BE2C (cell line): ENCODE data around the gene HOXD9.

Experiments
- DNase-seq: peaks from one replicate; pipeline ENCODE4 v3.0.0-alpha.2; 2020
- H3K27me3 ChIP-seq: fragments of 250-450 bp; sonication (Bioruptor Pico); 2 replicates; pipeline ENCODE4 v1.5.1; 2020; ENCODE audit warnings: mild to moderate bottlenecking
- H3K36me3 ChIP-seq: fragments of 250-450 bp; sonication (Bioruptor Pico); 2 replicates; pipeline ENCODE4 v1.5.1; 2020; ENCODE audit warnings: mild to moderate bottlenecking
- H3K4me1 ChIP-seq: fragments of 250-450 bp; sonication (Bioruptor Pico); 2 replicates; pipeline ENCODE4 v1.5.1; 2020
- H3K4me3 ChIP-seq: 2 replicates; pipeline ENCODE4 v1.5.1; 2011; ENCODE audit warnings: low read depth, low read length
- H3K9me3 ChIP-seq: fragments of 250-450 bp; sonication (Bioruptor Pico); 2 replicates; pipeline ENCODE4 v1.5.1; 2020
- TF ChIP-seq, protein P1 (sequence below): IDR thresholded peaks from 2 replicates; pipeline ENCODE4 v1.5.1; 2012; ENCODE audit warnings: mild to moderate bottlenecking, low read depth, low read length

HOXD9 gene

DNA sequence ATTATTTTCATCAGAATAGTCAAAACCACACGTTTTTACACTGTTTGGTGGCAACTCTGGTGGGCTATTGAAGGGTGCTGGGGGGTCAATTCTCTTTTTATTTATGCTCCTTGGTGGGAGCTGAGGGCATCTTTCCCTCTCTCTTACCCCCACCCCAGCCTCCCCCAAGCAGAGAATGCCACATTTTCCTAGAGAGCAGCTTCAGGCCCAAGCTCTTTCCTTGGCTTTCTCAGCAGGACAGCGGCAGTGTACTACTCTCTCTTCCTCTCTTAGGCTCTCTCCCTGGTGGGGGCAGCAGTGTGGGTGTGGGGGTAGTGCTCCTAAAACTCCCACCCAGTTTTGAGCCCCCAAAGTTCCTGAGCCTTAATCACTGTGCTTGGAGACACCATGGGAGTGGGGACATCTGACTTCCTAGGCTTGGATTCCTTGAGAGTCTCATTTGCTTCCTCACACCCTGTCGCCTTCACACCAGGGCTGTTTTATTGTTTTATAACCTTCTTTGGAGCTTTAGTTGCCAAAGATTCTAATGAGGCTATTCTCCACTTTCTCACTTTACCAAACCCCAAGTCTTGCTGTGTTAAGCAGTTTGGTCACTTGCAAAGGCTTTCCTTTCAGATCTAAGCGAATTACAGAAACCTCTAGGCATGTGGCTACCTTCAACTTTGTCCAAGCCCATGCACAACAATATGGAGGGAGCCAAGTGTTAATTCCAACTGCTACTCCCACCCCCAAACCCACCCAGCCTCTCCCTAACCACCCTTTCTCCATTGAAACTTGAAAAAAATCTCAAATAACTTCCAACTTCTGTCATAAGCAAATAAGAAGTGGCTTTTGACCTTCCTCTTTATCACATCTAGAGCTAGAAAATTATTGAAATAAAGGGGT lies 22.8 kb downstream of the HOXD9 start:
- H3K27me3 ChIP-seq = no peaks in the 10 kb centered on the region
- H3K4me3 ChIP-seq = no peak overlapping the region
- TF ChIP-seq, protein P1, sequence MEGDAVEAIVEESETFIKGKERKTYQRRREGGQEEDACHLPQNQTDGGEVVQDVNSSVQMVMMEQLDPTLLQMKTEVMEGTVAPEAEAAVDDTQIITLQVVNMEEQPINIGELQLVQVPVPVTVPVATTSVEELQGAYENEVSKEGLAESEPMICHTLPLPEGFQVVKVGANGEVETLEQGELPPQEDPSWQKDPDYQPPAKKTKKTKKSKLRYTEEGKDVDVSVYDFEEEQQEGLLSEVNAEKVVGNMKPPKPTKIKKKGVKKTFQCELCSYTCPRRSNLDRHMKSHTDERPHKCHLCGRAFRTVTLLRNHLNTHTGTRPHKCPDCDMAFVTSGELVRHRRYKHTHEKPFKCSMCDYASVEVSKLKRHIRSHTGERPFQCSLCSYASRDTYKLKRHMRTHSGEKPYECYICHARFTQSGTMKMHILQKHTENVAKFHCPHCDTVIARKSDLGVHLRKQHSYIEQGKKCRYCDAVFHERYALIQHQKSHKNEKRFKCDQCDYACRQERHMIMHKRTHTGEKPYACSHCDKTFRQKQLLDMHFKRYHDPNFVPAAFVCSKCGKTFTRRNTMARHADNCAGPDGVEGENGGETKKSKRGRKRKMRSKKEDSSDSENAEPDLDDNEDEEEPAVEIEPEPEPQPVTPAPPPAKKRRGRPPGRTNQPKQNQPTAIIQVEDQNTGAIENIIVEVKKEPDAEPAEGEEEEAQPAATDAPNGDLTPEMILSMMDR = no peak
- DNase-seq = no peak
- H3K9me3 ChIP-seq = no peaks in the 10 kb centered on the region
- H3K36me3 ChIP-seq = no peaks in the 10 kb centered on the region
- H3K4me1 ChIP-seq = no peaks in the 10 kb centered on the region

DNA sequence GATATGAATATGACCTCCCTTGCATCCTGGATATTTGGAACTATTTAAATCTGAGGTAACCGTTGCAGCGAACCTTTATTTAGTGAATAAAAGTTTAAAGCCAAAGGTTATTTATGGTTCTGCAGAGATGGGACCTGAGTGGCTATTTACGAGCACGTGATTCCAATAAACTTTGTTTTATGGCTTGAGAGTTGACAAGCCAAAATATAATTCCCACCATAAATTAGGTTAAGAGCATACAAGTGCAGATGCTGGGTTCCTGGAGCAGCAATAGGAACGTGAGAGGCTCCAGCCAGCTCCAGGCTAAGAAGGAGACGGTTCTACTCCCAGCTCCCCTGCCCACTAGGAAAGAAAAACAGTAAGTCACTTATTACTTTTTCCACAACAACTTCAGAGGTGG lies 23.6 kb downstream of the HOXD9 start:
- TF ChIP-seq, protein P1 = no peak
- no peaks in the 10 kb centered on the region for H3K9me3 ChIP-seq
- H3K4me1 ChIP-seq = no peaks in the 10 kb centered on the region
- no peak overlapping the region for H3K4me3 ChIP-seq
- no peaks in the 10 kb centered on the region for H3K27me3 ChIP-seq
- DNase-seq = no peak
- no peaks in the 10 kb centered on the region for H3K36me3 ChIP-seq

DNA sequence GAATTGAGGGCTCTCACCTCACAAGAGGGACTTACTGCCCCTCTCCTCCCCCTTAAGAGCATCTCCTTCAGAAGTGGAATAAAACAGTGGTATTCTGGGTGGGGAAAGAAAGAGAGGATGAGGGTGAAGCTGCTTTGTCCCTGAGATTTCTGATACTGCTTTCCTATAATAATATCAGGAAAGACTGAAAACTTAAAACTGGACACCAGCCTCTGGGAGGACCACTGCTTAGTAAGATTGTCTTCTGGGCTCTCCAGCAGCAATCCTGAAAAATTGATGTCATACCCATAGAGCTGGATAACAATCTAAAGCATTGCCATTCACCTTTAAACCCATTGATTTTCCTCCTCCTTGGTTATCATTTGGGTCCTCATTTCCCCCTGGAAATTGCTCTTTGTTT lies 24.1 kb downstream of the HOXD9 start:
- no peaks in the 10 kb centered on the region for H3K9me3 ChIP-seq
- no peak overlapping the region for H3K4me3 ChIP-seq
- H3K36me3 ChIP-seq = no peaks in the 10 kb centered on the region
- no peak for DNase-seq
- TF ChIP-seq, protein P1 = no peak
- no peaks in the 10 kb centered on the region for H3K27me3 ChIP-seq
- H3K4me1 ChIP-seq = no peaks in the 10 kb centered on the region

DNA sequence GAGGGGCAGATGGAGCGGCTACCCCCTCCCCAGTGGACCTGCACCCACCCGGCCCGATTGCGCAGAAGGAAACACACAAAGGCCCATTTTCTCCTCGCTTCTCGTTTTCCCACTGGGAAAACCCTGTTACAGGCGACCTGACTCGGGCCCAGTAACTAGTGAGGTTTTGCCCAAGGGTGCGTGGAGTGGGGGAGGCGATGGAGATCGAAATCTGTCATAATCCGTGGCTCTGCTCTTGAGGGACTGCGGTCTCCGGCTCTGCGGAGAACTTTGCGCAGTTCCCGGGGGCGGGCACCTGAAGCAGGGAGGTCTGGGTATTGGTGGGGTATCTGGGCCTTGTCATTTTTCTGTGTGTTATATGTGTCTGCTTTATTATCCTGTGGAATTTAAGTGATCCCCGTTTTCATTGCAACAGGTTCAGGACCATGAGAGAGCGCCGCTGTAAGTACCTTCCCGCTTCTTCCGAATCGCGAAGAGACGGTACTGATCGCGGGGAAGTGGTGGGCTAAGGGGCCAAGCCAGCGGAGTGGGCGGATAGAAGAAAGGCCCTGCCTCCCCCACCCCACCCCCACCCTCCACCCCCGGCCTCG lies 24.8 kb downstream of the HOXD9 start:
- Histone ChIP-seq H3K27me3 (no peaks in the 10 kb centered on the region), H3K9me3 (no peaks in the 10 kb centered on the region), H3K4me3 (no peak overlapping the region), H3K4me1 (no peaks in the 10 kb centered on the region), H3K36me3 (no peaks in the 10 kb centered on the region)
- DNase-seq = no peak
- TF ChIP-seq, protein P1 = no peak

DNA sequence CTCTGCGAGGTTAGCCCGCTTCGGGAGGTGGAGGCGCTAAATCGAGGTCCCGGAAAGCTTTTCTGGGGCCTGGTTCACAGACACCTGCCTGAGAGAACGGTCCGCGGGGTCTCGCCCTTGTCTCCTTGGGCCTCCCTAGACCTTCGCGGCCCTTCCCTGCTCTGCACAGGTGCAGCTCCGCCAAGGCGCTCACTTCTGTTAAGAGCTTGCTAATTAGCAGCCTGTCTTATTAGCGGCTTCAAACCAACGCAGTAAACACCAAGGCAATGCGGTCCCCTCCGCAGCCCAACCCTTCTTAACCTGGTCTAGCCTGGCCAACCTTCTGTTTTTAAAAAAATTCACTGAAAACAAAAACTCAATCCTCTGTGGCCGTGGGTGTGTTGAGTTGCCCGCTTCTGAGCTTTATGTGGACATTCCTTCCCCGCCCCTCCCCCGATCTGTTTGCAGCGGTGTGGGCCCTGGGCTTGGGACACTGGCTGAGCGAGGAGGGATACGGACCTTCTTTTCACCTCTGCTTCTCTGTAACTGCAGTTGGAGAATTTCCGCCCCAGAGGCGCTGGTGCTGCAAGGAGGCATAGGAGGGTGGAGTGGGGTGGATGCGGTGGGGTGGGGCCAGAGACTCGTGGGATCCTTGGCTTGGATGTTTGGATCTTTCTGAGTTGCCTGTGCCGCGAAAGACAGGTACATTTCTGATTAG lies 25.4 kb downstream of the HOXD9 start:
- H3K27me3 ChIP-seq = no peaks in the 10 kb centered on the region

More for the DNA sequence above, 25.4 kb downstream of the HOXD9 start:
- no peaks in the 10 kb centered on the region for H3K9me3 ChIP-seq
- H3K4me1 ChIP-seq = no peaks in the 10 kb centered on the region
- TF ChIP-seq, protein P1 = no peak
- no peak overlapping the region for H3K4me3 ChIP-seq
- no peaks in the 10 kb centered on the region for H3K36me3 ChIP-seq
- DNase-seq = no peak
